GM19438 (cell line): ENCODE measurements around the gene RASGEF1C.
"Not testable (repeated sequence)": the region's sequence is repeated elsewhere in the genome, so short reads cannot be mapped to it uniquely, and the experiment has no call there.

Source experiments
- ATAC-seq: cut with Tn5 transposase; IDR thresholded peaks from one replicate; pipeline ENCODE4 v1.9.1; 2021; ENCODE audit warnings: low read depth; ENCODE audit not compliant: unreplicated experiment

Gene RASGEF1C

GRCh38 chr5:180212363-180213255, 3.6 kb upstream of the RASGEF1C start:
- ATAC-seq = no peak

- ATAC-seq = no peak
Observed at GRCh38 chr5:180211761-180212035, 2.7 kb upstream of the RASGEF1C start.

GRCh38 chr5:180210961-180211760, 2.1 kb upstream of the RASGEF1C start:
- no peak for ATAC-seq

- ATAC-seq = not testable (repeated sequence)
Observed at GRCh38 chr5:180210077-180210476, 1.1 kb upstream of the RASGEF1C start.

GRCh38 chr5:180208435-180209081, 453 bp downstream of the RASGEF1C start:
- ATAC-seq = no peak

- no peak for ATAC-seq
Observed at GRCh38 chr5:180208038-180208434, 975 bp downstream of the RASGEF1C start.

GRCh38 chr5:180207593-180207992, 1.4 kb downstream of the RASGEF1C start:
- ATAC-seq = no peak

- ATAC-seq = no peak
Observed at GRCh38 chr5:180206993-180207392, 2.0 kb downstream of the RASGEF1C start.

GRCh38 chr5:180205916-180206315, 3.1 kb downstream of the RASGEF1C start:
- ATAC-seq = no peak

- ATAC-seq = no peak
Observed at GRCh38 chr5:180204276-180204819, 4.7 kb downstream of the RASGEF1C start.

- ATAC-seq = no peak
Observed at GRCh38 chr5:180202939-180203573, 6.0 kb downstream of the RASGEF1C start.

GRCh38 chr5:180201051-180201987, 7.7 kb downstream of the RASGEF1C start:
- no peak for ATAC-seq

GRCh38 chr5:180199390-180199789, 9.6 kb downstream of the RASGEF1C start:
- ATAC-seq = no peak

- ATAC-seq = no peak
Observed at GRCh38 chr5:180198208-180198607, 10.8 kb downstream of the RASGEF1C start.

- no peak for ATAC-seq
Observed at GRCh38 chr5:180197016-180197702, 11.9 kb downstream of the RASGEF1C start.

- no peak for ATAC-seq
Observed at GRCh38 chr5:180194410-180195345, 14.3 kb downstream of the RASGEF1C start.

- no peak for ATAC-seq
Observed at GRCh38 chr5:180193749-180194375, 15.1 kb downstream of the RASGEF1C start.
